Neuronal stem cell (in vitro differentiated cells): ENCODE results near the gene MAGT1.

ENCODE experiments used
- DNase-seq: peaks from one replicate; pipeline ENCODE4 v3.0.0-alpha.2; 2013; ENCODE audit warnings: low spot score
- H2AFZ ChIP-seq: one replicate; pipeline ENCODE4 v1.6.1; 2013; ENCODE audit warnings: mild to moderate bottlenecking, low read length, inconsistent platforms
- H2AK5ac ChIP-seq: 2 replicates; pipeline ENCODE4 v1.6.1; 2013; ENCODE audit warnings: low read depth, mild to moderate bottlenecking, inconsistent platforms, low read length, moderate library complexity, mixed read lengths
- H2BK120ac ChIP-seq: 2 replicates; pipeline ENCODE4 v1.6.1; 2013; ENCODE audit warnings: low read depth, mild to moderate bottlenecking, inconsistent platforms, low read length, moderate library complexity, mixed read lengths
- H2BK12ac ChIP-seq: one replicate; pipeline ENCODE4 v1.6.1; 2013; ENCODE audit warnings: low read length, inconsistent platforms
- H2BK15ac ChIP-seq: 2 replicates; pipeline ENCODE4 v1.6.1; 2013; ENCODE audit warnings: mild to moderate bottlenecking, low read length, inconsistent platforms, mixed read lengths
- H2BK5ac ChIP-seq: one replicate; pipeline ENCODE4 v1.6.1; 2013; ENCODE audit warnings: inconsistent platforms, mild to moderate bottlenecking, low read length, moderate library complexity
- H3K14ac ChIP-seq: one replicate; pipeline ENCODE4 v1.6.1; 2013; ENCODE audit warnings: low read length, inconsistent platforms
- H3K18ac ChIP-seq: 2 replicates; pipeline ENCODE4 v1.6.1; 2013; ENCODE audit warnings: low read length, inconsistent platforms
- H3K23ac ChIP-seq: 2 replicates; pipeline ENCODE4 v1.6.1; 2013; ENCODE audit warnings: low read depth, mild to moderate bottlenecking, mixed read lengths, low read length, inconsistent platforms; ENCODE audit not compliant: poor library complexity
- H3K27ac ChIP-seq: replicated peaks from 3 replicates; pipeline ENCODE4 v1.5.1; 2013; ENCODE audit warnings: low read length, inconsistent platforms
- H3K27me3 ChIP-seq, 3 experiments: 2 replicates each; pipeline ENCODE4 v1.6.1; 2013; ENCODE audit warnings: low read length in 3 of 3, mild to moderate bottlenecking in 2 of 3, inconsistent platforms in 1 of 3, low read depth in 1 of 3, mixed read lengths in 1 of 3, moderate library complexity in 1 of 3; ENCODE audit not compliant: control insufficient read depth in 3 of 3, insufficient read depth in 3 of 3
- H3K36me3 ChIP-seq, 2 donors: replicated peaks in 1 of 2; 2 replicates each; pipeline ENCODE4 v1.6.1; 2013; ENCODE audit warnings: low read length in 2 of 2; ENCODE audit not compliant: control insufficient read depth in 2 of 2, insufficient read depth in 2 of 2
- H3K4ac ChIP-seq: 2 replicates; pipeline ENCODE4 v1.6.1; 2013; ENCODE audit warnings: inconsistent platforms, mild to moderate bottlenecking, low read length, moderate library complexity
- H3K4me1 ChIP-seq, 2 donors: 1 replicate in 1 of 2; 2 replicates in 1 of 2; pipeline ENCODE4 v1.6.1; 2013; ENCODE audit warnings: low read length in 2 of 2, low read depth in 1 of 2; ENCODE audit not compliant: control insufficient read depth in 2 of 2, insufficient read depth in 1 of 2
- H3K4me2 ChIP-seq: one replicate; pipeline ENCODE4 v1.6.1; 2013; ENCODE audit warnings: mild to moderate bottlenecking, low read length, inconsistent platforms; ENCODE audit not compliant: insufficient read depth, poor library complexity, severe bottlenecking
- H3K4me3 ChIP-seq, 2 donors: 2 replicates each; pipeline ENCODE4 v1.5.1; 2013; ENCODE audit warnings: low read length in 2 of 2, mild to moderate bottlenecking in 2 of 2, inconsistent platforms in 1 of 2, moderate library complexity in 1 of 2
- H3K79me1 ChIP-seq: one replicate; pipeline ENCODE4 v1.6.1; 2013; ENCODE audit warnings: low read depth, mild to moderate bottlenecking, inconsistent platforms, low read length, moderate library complexity
- H3K9ac ChIP-seq: one replicate; pipeline ENCODE4 v1.6.1; 2013; ENCODE audit warnings: mild to moderate bottlenecking, low read depth, low read length, inconsistent platforms; ENCODE audit not compliant: poor library complexity
- H3K9me3 ChIP-seq, 2 donors: replicated peaks in 1 of 2; 2 replicates each; pipeline versions ENCODE3 to v1.6.1; 2013; ENCODE audit warnings: low read length in 2 of 2, mild to moderate bottlenecking in 2 of 2, inconsistent platforms in 1 of 2, low read depth in 1 of 2, mixed read lengths in 1 of 2, moderate library complexity in 1 of 2; ENCODE audit not compliant: control insufficient read depth in 2 of 2, insufficient read depth in 1 of 2
- H4K8ac ChIP-seq: one replicate; pipeline ENCODE4 v1.6.1; 2013; ENCODE audit warnings: low read depth, mild to moderate bottlenecking, inconsistent platforms, low read length, moderate library complexity
- H4K91ac ChIP-seq: one replicate; pipeline ENCODE4 v1.6.1; 2013; ENCODE audit warnings: low read length, low read depth, mild to moderate bottlenecking, inconsistent platforms; ENCODE audit not compliant: poor library complexity
- WGBS, 2 donors: extraction: QIAGEN DNeasy Blood & Tissue Kit; methylation state at CpG; one replicate each; pipeline ENCODE4 v1.1.7; 2013; ENCODE audit warnings: missing lambda C conversion rate in 2 of 2, mixed read lengths in 1 of 2; ENCODE audit not compliant: insufficient read length in 2 of 2, insufficient replicate concordance in 1 of 2; ENCODE audit errors: extremely low coverage in 2 of 2; 5-methylcytosine and 5-hydroxymethylcytosine counted together

The MAGT1 gene

GRCh38 chrX:77814210-77814609 is 81.0 kb downstream of the MAGT1 start:
- no peak overlapping the region for H3K4ac ChIP-seq
- no peaks in the 10 kb centered on the region for H3K27me3 ChIP-seq
- H2BK5ac ChIP-seq = no peak overlapping the region
- H3K27ac ChIP-seq = no peak overlapping the region
- H2AFZ ChIP-seq = no peak overlapping the region
- no CpG with 5 or more reads among the region's 1 CpG for WGBS, 2 donors
- H2AK5ac ChIP-seq = no peak overlapping the region
- no peaks in the 10 kb centered on the region for H3K4me1 ChIP-seq
- H3K36me3 ChIP-seq = no peaks in the 10 kb centered on the region
- no peak overlapping the region for H2BK15ac ChIP-seq
- H3K9me3 ChIP-seq = no peaks in the 10 kb centered on the region
- H3K14ac ChIP-seq = no peak overlapping the region
- H3K18ac ChIP-seq = no peak overlapping the region
- H3K4me3 ChIP-seq = no peak overlapping the region
- no peak overlapping the region for H3K9ac ChIP-seq
- H3K23ac ChIP-seq = no peak overlapping the region
- H2BK12ac ChIP-seq = no peak overlapping the region
- no peak overlapping the region for H4K8ac ChIP-seq
- H4K91ac ChIP-seq = no peak overlapping the region
- H2BK120ac ChIP-seq = no peak overlapping the region
- no peak for DNase-seq
- no peak overlapping the region for H3K4me2 ChIP-seq
- H3K79me1 ChIP-seq = no peaks in the 10 kb centered on the region

- no peak overlapping the region for H2BK15ac ChIP-seq
- no peak overlapping the region for H3K4me3 ChIP-seq
- no peaks in the 10 kb centered on the region for H3K27me3 ChIP-seq
- DNase-seq = no peak
- no peak overlapping the region for H2BK120ac ChIP-seq
- no peak overlapping the region for H3K9ac ChIP-seq
- no peak overlapping the region for H3K18ac ChIP-seq
- no peak overlapping the region for H4K8ac ChIP-seq
- no peak overlapping the region for H4K91ac ChIP-seq
- no peaks in the 10 kb centered on the region for H3K4me1 ChIP-seq
- H3K14ac ChIP-seq = no peak overlapping the region
- no peak overlapping the region for H3K27ac ChIP-seq
- H3K9me3 ChIP-seq = no peaks in the 10 kb centered on the region
- no peak overlapping the region for H3K4me2 ChIP-seq
- WGBS, 2 donors = no CpG with 5 or more reads among the region's 1 CpG
- H3K79me1 ChIP-seq = no peaks in the 10 kb centered on the region
- no peaks in the 10 kb centered on the region for H3K36me3 ChIP-seq
- no peak overlapping the region for H2AFZ ChIP-seq
- no peak overlapping the region for H2BK5ac ChIP-seq
- no peak overlapping the region for H3K23ac ChIP-seq
- H2BK12ac ChIP-seq = no peak overlapping the region
- H3K4ac ChIP-seq = no peak overlapping the region
- H2AK5ac ChIP-seq = no peak overlapping the region
Observed at GRCh38 chrX:77802201-77802600, 93.0 kb downstream of the MAGT1 start.

GRCh38 chrX:77795124-77795523 is 100.1 kb downstream of the MAGT1 start:
- Histone ChIP-seq H2BK5ac (no peak overlapping the region), H4K91ac (no peak overlapping the region), H2AFZ (no peak overlapping the region), H2BK15ac (no peak overlapping the region), H2BK120ac (no peak overlapping the region), H3K14ac (no peak overlapping the region), H3K18ac (no peak overlapping the region), H3K27ac (no peak overlapping the region), H2BK12ac (no peak overlapping the region), H4K8ac (no peak overlapping the region), H3K9me3 (no peaks in the 10 kb centered on the region), H3K79me1 (no peaks in the 10 kb centered on the region), H3K36me3 (no peaks in the 10 kb centered on the region), H3K4ac (no peak overlapping the region), H2AK5ac (no peak overlapping the region), H3K4me1 (no peaks in the 10 kb centered on the region), H3K4me2 (no peak overlapping the region), H3K27me3 (no peaks in the 10 kb centered on the region), H3K9ac (no peak overlapping the region), H3K23ac (no peak overlapping the region), H3K4me3 (no peak overlapping the region)
- no CpG with 5 or more reads among the region's 1 CpG for WGBS, 2 donors
- DNase-seq = no peak

GRCh38 chrX:77793946-77794345 is 101.3 kb downstream of the MAGT1 start:
- Histone ChIP-seq H3K9me3 (no peaks in the 10 kb centered on the region), H2AFZ (no peak overlapping the region), H3K4me3 (no peak overlapping the region), H3K4me2 (no peak overlapping the region), H3K36me3 (no peaks in the 10 kb centered on the region), H3K27ac (no peak overlapping the region), H4K8ac (no peak overlapping the region), H2AK5ac (no peak overlapping the region), H3K14ac (no peak overlapping the region), H2BK120ac (no peak overlapping the region), H2BK12ac (no peak overlapping the region), H3K4me1 (no peaks in the 10 kb centered on the region), H4K91ac (no peak overlapping the region), H3K79me1 (no peaks in the 10 kb centered on the region), H3K9ac (no peak overlapping the region), H2BK15ac (no peak overlapping the region), H3K23ac (no peak overlapping the region), H2BK5ac (no peak overlapping the region), H3K18ac (no peak overlapping the region), H3K27me3 (no peaks in the 10 kb centered on the region), H3K4ac (no peak overlapping the region)
- no peak for DNase-seq
- no CpG with 5 or more reads among the region's 6 CpGs for WGBS, 2 donors
